SK-MEL-5 (cell line): Measurements from ENCODE around the gene CYSLTR2. TPM values are rescaled to one million over a fixed set of nuclear protein-coding genes. Genes with fewer than 3 reads are reported as not detected.

ENCODE experiments used
- DNase-seq: peaks from one replicate; pipeline ENCODE4 v3.0.0-alpha.2; 2016; ENCODE audit warnings: low read depth, low spot score
- in situ Hi-C: cut with HindIII; loops from 2 replicates; pipeline ENCODE4 v1.10.0; 2016; ENCODE audit warnings: low sequenced_read_pairs, high pct_unique_total_duplicates, low pct_unique_long_range_greater_than_20kb
- polyA plus RNA-seq, 2 experiments: library from polyadenylated mRNA; depleted of rRNA; stranded (reverse); fragments of >200 nt; gene quantifications; 2 replicates each; pipeline ENCODE4 v1.2.3, GENCODE V29; 2015
- total RNA-seq: library from RNA; depleted of rRNA; stranded (reverse); fragments of >200 nt; shearing (Covaris generic); gene quantifications from 2 replicates; pipeline ENCODE4 v1.2.3, GENCODE V29; 2014; rRNA removed

The CYSLTR2 gene
- 19.3 and 23.6 TPM in 2 replicates for total RNA-seq
- 4.7 and 7.5 TPM in 2 replicates for polyA plus RNA-seq (2015; cell fraction: cytosol; rRNA removed)
- 7.8 and 11.2 TPM in 2 replicates for polyA plus RNA-seq (2015; cell fraction: nucleus; rRNA removed)

- DNase-seq, result peak; percentile 32
Measured at GRCh38 chr13:48653472-48653939, at the start of gene CYSLTR2. CYSLTR2 (plus strand) TSS chr13:48653929; CDS start chr13:48706818, 52,889 bp downstream.

GRCh38 chr13:48615049-48615448, 38.7 kb upstream of the CYSLTR2 start:
- in situ Hi-C loops, result no loop called here
- DNase-seq, result no peak

More at GRCh38 chr13:48653472-48653939, at the start of gene CYSLTR2:
- in situ Hi-C loops, result no loop called here

GRCh38 chr13:48618937-48619336, 34.8 kb upstream of the CYSLTR2 start:
- in situ Hi-C loops, result no loop called here
- DNase-seq, result no peak

GRCh38 chr13:48621056-48621455, 32.7 kb upstream of the CYSLTR2 start:
- in situ Hi-C loops, result no loop called here
- no peak for DNase-seq

GRCh38 chr13:48624016-48624415, 29.7 kb upstream of the CYSLTR2 start:
- in situ Hi-C loops, result no loop called here
- no peak for DNase-seq

- in situ Hi-C loops, result no loop called here
- peak; percentile 96 for DNase-seq
Measured at GRCh38 chr13:48624858-48625257, 28.9 kb upstream of the CYSLTR2 start.

- DNase-seq, result peak; percentile 29
- in situ Hi-C loops, result no loop called here
Measured at GRCh38 chr13:48625413-48626076, 28.2 kb upstream of the CYSLTR2 start.

GRCh38 chr13:48626077-48626449, 27.7 kb upstream of the CYSLTR2 start:
- no peak for DNase-seq
- in situ Hi-C loops, result no loop called here

- in situ Hi-C loops, result no loop called here
- no peak for DNase-seq
Measured at GRCh38 chr13:48626726-48627451, 26.8 kb upstream of the CYSLTR2 start.

- no peak for DNase-seq
- in situ Hi-C loops, result no loop called here
Measured at GRCh38 chr13:48629277-48629676, 24.5 kb upstream of the CYSLTR2 start.

- in situ Hi-C loops, result no loop called here
- DNase-seq, result no peak
Measured at GRCh38 chr13:48630291-48630690, 23.4 kb upstream of the CYSLTR2 start.

- DNase-seq, result no peak
- in situ Hi-C loops, result no loop called here
Measured at GRCh38 chr13:48630773-48631172, 23.0 kb upstream of the CYSLTR2 start.

GRCh38 chr13:48631441-48631840, 22.3 kb upstream of the CYSLTR2 start:
- DNase-seq, result peak; percentile 84
- in situ Hi-C loops, result no loop called here

- in situ Hi-C loops, result no loop called here
- no peak for DNase-seq
Measured at GRCh38 chr13:48633700-48634099, 20.0 kb upstream of the CYSLTR2 start.

- no peak for DNase-seq
- in situ Hi-C loops, result no loop called here
Measured at GRCh38 chr13:48634636-48635035, 19.1 kb upstream of the CYSLTR2 start.

GRCh38 chr13:48635478-48635877, 18.3 kb upstream of the CYSLTR2 start:
- no peak for DNase-seq
- in situ Hi-C loops, result no loop called here

- in situ Hi-C loops, result no loop called here
- DNase-seq, result no peak
Measured at GRCh38 chr13:48636550-48636949, 17.2 kb upstream of the CYSLTR2 start.

- no peak for DNase-seq
- in situ Hi-C loops, result no loop called here
Measured at GRCh38 chr13:48637601-48638000, 16.1 kb upstream of the CYSLTR2 start.

GRCh38 chr13:48640767-48641166, 13.0 kb upstream of the CYSLTR2 start:
- in situ Hi-C loops, result no loop called here
- no peak for DNase-seq
